HG03439 (cell line): ENCODE data around the gene NPBWR2.

ENCODE experiments used
- ATAC-seq: cut with Tn5 transposase; IDR thresholded peaks from one replicate; pipeline ENCODE4 v1.9.1; 2021; ENCODE audit warnings: mild to moderate bottlenecking, moderate library complexity; ENCODE audit not compliant: unreplicated experiment

NPBWR2 gene, protein sequence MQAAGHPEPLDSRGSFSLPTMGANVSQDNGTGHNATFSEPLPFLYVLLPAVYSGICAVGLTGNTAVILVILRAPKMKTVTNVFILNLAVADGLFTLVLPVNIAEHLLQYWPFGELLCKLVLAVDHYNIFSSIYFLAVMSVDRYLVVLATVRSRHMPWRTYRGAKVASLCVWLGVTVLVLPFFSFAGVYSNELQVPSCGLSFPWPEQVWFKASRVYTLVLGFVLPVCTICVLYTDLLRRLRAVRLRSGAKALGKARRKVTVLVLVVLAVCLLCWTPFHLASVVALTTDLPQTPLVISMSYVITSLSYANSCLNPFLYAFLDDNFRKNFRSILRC

GRCh38 chr20:64106981-64107735 is at the start of gene NPBWR2:
Gene NPBWR2, minus strand, starts transcription at chr20:64107565. Its CDS starts 734 bp downstream, at chr20:64106831.
- no peak for ATAC-seq

- no peak for ATAC-seq
These were observed 48.9 kb upstream of the NPBWR2 start for GRCh38 chr20:64156136-64156885.

DNA sequence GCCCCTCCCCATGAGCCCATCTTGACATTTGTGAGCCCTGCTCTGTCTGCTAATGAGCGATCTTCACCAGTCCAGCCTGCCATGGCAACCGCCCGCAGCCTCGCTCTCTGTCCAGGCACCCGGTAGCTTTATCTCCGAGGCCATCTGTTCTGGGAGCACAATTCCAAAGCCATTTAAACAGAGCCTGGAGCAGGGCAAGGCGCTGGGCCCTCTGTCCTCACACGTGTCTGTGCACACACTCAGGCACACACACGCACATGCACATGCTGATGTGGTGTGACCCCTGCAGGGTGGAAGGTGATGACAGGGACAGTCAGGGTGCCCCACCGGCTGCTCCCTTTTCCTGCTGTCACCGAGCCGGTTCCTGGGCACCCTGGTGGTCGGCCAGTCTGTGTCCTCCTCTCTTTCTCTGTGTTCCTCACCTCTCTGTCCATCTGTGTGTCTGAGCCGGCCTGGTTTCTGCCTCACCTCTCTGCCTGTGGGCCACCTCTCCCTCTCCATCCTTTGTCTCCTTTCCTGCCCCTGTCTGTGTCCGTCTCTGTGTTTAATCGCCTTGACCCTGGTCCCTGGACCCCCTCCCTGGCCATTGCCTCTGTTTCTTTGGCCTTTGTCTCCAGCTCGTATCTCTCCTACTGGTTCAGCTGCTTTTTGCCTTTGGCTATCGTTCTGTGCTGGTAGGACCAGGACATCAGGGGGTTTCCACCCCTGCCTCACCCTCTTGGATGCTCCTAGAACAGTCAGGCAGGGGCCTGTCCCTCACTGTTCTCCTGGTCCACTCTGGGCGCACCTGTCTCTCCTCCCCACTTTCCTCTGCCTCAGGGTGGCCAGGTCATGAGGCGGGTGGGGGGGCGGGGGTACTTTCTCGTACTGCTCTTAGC is 48.1 kb upstream of the NPBWR2 start:
- no peak for ATAC-seq

DNA sequence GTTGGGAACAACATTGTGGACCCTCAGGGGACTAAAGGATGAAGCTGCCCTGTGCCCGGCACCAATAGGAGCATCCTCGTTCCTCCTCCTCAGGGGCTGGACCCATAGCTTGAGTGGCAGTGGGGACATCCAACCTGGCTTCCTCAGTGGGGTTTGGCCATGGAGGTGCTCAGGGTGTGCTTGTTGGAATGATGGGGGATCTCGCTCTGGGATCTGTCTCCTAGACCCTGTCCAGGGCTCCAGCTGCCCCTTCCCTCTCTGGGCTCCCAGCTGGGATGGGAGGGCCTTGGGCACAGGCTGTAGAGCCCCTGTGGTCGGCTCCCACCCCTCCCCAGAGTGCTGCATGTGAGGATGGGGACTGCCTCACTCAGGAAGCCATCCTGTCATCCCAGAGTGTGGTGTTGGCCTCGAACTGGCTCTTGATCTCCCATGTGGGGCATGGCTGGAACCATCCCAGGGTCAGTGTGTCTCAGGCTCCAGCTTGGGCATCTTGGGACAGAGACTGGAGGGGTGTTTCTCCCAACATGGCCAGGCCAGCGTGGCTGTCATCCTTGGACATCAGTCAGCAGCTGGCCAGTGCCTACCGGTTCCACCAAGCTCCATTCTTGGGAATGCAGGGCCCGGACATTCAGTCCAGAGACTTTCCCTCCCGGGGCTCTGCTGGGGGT is 47.4 kb upstream of the NPBWR2 start:
- no peak for ATAC-seq

- no peak for ATAC-seq
These were observed 46.7 kb upstream of the NPBWR2 start for GRCh38 chr20:64153861-64154589.

DNA sequence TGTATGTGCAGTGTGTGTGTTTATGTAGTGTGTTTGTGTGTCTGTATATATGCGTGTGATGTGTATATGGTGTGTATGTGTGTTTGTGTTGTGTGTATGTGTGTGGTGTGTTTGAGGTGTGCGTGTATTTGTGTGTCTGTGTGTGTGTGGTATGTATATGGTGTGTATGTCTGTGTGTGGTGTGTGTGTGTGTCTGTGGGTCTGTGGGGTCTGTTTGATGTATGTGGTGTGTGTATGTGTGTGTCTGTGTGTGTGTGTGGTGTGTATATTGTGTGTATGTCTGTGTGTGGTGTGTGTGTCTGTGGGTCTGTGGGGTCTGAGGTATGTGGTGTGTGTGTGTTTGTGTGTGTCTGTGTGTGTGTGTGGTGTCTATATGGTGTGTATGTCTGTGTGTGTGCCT is 46.0 kb upstream of the NPBWR2 start:
- ATAC-seq: no peak

GRCh38 chr20:64152906-64153305 is 45.5 kb upstream of the NPBWR2 start:
- no peak for ATAC-seq

GRCh38 chr20:64151633-64152530 is 44.5 kb upstream of the NPBWR2 start:
- ATAC-seq: no peak

DNA sequence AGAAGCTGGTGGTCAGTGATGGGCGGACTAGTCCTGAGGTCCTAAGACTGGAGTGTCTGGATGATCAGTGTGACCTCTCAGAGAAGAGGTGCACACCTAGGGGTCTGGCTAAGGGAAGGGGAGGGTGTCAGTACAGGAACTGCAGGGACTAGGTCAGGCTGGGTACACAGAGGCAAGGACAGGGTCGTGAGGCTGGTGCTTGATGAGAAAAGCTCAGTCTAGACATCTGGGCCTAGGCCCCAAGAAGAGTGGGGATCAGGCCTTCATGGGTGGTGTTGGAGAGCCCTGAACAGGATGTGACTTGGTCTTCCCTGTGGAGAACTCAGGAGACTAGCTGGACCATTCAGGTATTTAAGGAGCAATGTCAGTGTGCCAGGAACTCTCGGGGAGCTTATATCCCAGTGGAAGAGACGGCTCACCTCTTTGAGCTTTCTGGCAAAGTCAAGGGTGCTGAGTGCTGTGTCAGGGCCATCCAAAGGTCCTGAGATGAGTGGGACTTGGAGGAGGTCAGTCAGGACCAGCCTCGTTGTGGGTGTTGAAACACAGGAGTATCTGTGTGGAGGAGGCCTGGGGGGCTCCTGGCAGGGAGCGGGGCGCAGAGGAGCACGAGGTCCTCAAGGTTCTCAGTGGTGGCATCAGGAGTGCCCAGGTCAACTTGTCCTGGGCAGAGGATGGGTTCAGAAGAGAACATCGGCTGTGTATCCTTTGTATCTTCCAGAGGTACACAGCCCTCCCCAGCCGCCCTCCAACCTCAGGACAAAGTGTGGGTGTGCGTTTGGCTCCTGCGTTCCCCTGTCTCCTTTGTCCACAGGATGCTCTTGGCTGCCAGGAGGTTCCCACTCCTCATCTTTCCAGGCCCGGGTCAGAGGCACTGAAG is 43.6 kb upstream of the NPBWR2 start:
- no peak for ATAC-seq

GRCh38 chr20:64149809-64150560 is 42.6 kb upstream of the NPBWR2 start:
- no peak for ATAC-seq

DNA sequence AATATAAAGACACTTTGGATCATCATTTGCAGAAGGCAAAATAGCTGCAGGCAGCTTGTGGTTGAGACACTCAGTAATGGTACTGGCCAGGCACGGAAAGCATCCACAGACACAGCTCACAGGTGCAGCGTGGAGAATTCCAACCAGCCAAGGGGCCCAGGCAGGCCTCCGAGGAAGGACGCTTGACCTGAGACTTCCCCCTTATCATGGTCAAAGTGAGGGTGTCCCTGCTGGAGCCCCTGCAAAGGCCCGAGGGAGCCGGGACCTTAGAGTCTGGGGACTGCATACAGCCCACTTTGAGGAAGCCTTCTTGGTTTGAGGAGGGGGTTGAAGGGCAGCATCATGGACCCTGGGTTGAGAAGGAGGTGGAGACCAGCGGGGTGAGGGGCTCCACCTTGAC is 41.8 kb upstream of the NPBWR2 start:
- ATAC-seq: no peak

DNA sequence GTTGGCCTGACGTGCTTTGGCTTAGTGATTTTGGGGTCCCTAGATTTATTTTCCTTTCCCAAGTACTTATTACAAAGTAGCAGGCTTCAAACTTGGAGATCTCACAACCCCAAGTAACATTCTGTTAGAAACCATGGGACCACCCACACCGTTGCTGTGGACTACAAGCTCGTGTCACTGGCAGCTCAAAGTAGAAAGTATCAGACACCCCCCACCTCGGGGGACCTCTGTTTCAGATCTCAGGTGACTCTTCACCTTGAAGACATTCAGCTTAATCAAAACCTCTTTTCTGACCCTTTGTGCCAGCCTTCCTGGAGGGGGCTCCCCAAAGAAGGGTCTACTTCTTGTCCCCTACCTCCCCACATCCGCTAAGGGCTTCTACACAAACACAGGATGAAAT is 41.2 kb upstream of the NPBWR2 start:
- no peak for ATAC-seq

GRCh38 chr20:64146936-64147477 is 39.6 kb upstream of the NPBWR2 start:
- ATAC-seq: no peak

- no peak for ATAC-seq
These were observed 39.1 kb upstream of the NPBWR2 start for GRCh38 chr20:64146301-64146935.

- no peak for ATAC-seq
These were observed 38.3 kb upstream of the NPBWR2 start for GRCh38 chr20:64145458-64146300.
